HUDEP-2 (cell line): ENCODE results near the gene ITGA2.

ENCODE experiments used
- DNase-seq, 76 experiments: peaks; one replicate each; lab custom pipeline; 2025; ENCODE audit not compliant: unreplicated experiment in 76 of 76; lab: John Stamatoyannopoulos, UW

The ITGA2 gene

GRCh38 chr5:53017383-53017782 lies 28.2 kb downstream of the ITGA2 start:
- DNase-seq: no peak

- no peak for DNase-seq
These were observed 28.7 kb downstream of the ITGA2 start for GRCh38 chr5:53017794-53018391.

GRCh38 chr5:53019320-53019719 lies 30.2 kb downstream of the ITGA2 start:
- DNase-seq: no peak

- DNase-seq: no peak
These were observed 33.9 kb downstream of the ITGA2 start for GRCh38 chr5:53022930-53023511.

- DNase-seq: no peak
These were observed 34.8 kb downstream of the ITGA2 start for GRCh38 chr5:53023969-53024368.

GRCh38 chr5:53024535-53024934 lies 35.4 kb downstream of the ITGA2 start:
- no peak for DNase-seq

GRCh38 chr5:53025487-53025886 lies 36.3 kb downstream of the ITGA2 start:
- DNase-seq: no peak

- DNase-seq: no peak
These were observed 38.8 kb downstream of the ITGA2 start for GRCh38 chr5:53027913-53028312.

GRCh38 chr5:53029608-53030007 lies 40.5 kb downstream of the ITGA2 start:
- DNase-seq: peak in 1 of 76 experiments; percentile 2

GRCh38 chr5:53030893-53031292 lies 41.7 kb downstream of the ITGA2 start:
- no peak for DNase-seq

GRCh38 chr5:53031695-53032096 lies 42.5 kb downstream of the ITGA2 start:
- no peak for DNase-seq

GRCh38 chr5:53032188-53032587 lies 43.0 kb downstream of the ITGA2 start:
- no peak for DNase-seq

- DNase-seq: no peak
These were observed 45.7 kb downstream of the ITGA2 start for GRCh38 chr5:53034832-53035231.

GRCh38 chr5:53035868-53036381 lies 46.8 kb downstream of the ITGA2 start:
- peak in 4 of 76 experiments; percentile 0 to 6 (median 4) for DNase-seq

- no peak for DNase-seq
These were observed 48.1 kb downstream of the ITGA2 start for GRCh38 chr5:53037141-53037859.

- DNase-seq: no peak
These were observed 49.2 kb downstream of the ITGA2 start for GRCh38 chr5:53038196-53038847.

GRCh38 chr5:53039855-53040254 lies 50.7 kb downstream of the ITGA2 start:
- no peak for DNase-seq

- no peak for DNase-seq
These were observed 52.0 kb downstream of the ITGA2 start for GRCh38 chr5:53041071-53041692.

GRCh38 chr5:53041740-53042139 lies 52.6 kb downstream of the ITGA2 start:
- no peak for DNase-seq

- DNase-seq: no peak
These were observed 56.1 kb downstream of the ITGA2 start for GRCh38 chr5:53045263-53045662.

- DNase-seq: no peak
These were observed 59.1 kb downstream of the ITGA2 start for GRCh38 chr5:53048248-53048647.
